ENCODE results near the gene PLD5.
"Not testable (repeated sequence)": the region's sequence is repeated elsewhere in the genome, so short reads cannot be mapped to it uniquely, and the experiment has no call there.

PLD5 gene

GRCh38 chr1:242477944-242478343 lies 46.6 kb downstream of the PLD5 start:
- no peak for DNase-seq

- no peak for DNase-seq
These were observed 53.7 kb downstream of the PLD5 start for GRCh38 chr1:242470774-242471173.

- no peak for DNase-seq
These were observed 55.7 kb downstream of the PLD5 start for GRCh38 chr1:242468784-242469183.

- DNase-seq, result peak; percentile 83
These were observed 56.8 kb downstream of the PLD5 start for GRCh38 chr1:242467556-242468145.

GRCh38 chr1:242462867-242463266 lies 61.6 kb downstream of the PLD5 start:
- DNase-seq, result no peak

- DNase-seq, result not testable (repeated sequence)
These were observed 64.8 kb downstream of the PLD5 start for GRCh38 chr1:242459740-242460139.

GRCh38 chr1:242456726-242457269 lies 67.7 kb downstream of the PLD5 start:
- no peak for DNase-seq

GRCh38 chr1:242455052-242455361 lies 69.5 kb downstream of the PLD5 start:
- no peak for DNase-seq

GRCh38 chr1:242454262-242455051 lies 70.0 kb downstream of the PLD5 start:
- DNase-seq, result peak; percentile 43

GRCh38 chr1:242452573-242452972 lies 71.9 kb downstream of the PLD5 start:
- DNase-seq, result no peak

- DNase-seq, result no peak
These were observed 74.8 kb downstream of the PLD5 start for GRCh38 chr1:242449661-242450060.

GRCh38 chr1:242448910-242449645 lies 75.4 kb downstream of the PLD5 start:
- peak; percentile 16 for DNase-seq

GRCh38 chr1:242447689-242448088 lies 76.8 kb downstream of the PLD5 start:
- no peak for DNase-seq

GRCh38 chr1:242440757-242441156 lies 83.7 kb downstream of the PLD5 start:
- no peak for DNase-seq

- no peak for DNase-seq
These were observed 89.3 kb downstream of the PLD5 start for GRCh38 chr1:242435200-242435599.

GRCh38 chr1:242432491-242433095 lies 91.9 kb downstream of the PLD5 start:
- DNase-seq, result no peak

GRCh38 chr1:242431786-242432185 lies 92.7 kb downstream of the PLD5 start:
- DNase-seq, result no peak

- DNase-seq, result no peak
These were observed 93.5 kb downstream of the PLD5 start for GRCh38 chr1:242430956-242431355.

GRCh38 chr1:242428399-242429190 lies 95.9 kb downstream of the PLD5 start:
- DNase-seq, result peak; percentile 46

GRCh38 chr1:242427519-242427918 lies 97.0 kb downstream of the PLD5 start:
- DNase-seq, result peak; percentile 97

GRCh38 chr1:242426271-242426905 lies 98.1 kb downstream of the PLD5 start:
- no peak for DNase-seq

GRCh38 chr1:242425232-242425631 lies 99.3 kb downstream of the PLD5 start:
- no peak for DNase-seq

Measured in NCI-H1694 (cell line).